Left lung (tissue), 14 donors: ENCODE data around the gene SOAT2. TPM values are rescaled to one million over a fixed set of nuclear protein-coding genes. Genes with fewer than 3 reads are reported as not detected.

Experiments used
- ATAC-seq: fragments of 200-7000 bp; cut with Tn5 transposase; one replicate; pipeline ENCODE4 v1.9.1; 2020; ENCODE audit warnings: moderate library complexity
- DNase-seq, 4 donors: peaks; one replicate each; pipeline ENCODE4 v3.0.0-alpha.2; 2013 to 2020
- H3K27ac ChIP-seq, 2 donors: fragments of 200-600 bp; sonication (generic) in 1 of 2; one replicate each; pipeline versions ENCODE4 v1.5.0 to v1.8.0; 2020 to 2021
- H3K27me3 ChIP-seq, 2 donors: fragments of 200-600 bp; sonication (generic) in 1 of 2; one replicate each; pipeline versions ENCODE4 v1.5.0 to v1.8.0; 2020 to 2021
- H3K36me3 ChIP-seq, 2 donors: fragments of 200-600 bp; sonication (generic) in 1 of 2; one replicate each; pipeline versions ENCODE4 v1.5.0 to v1.8.0; 2020 to 2021
- H3K4me1 ChIP-seq, 2 donors: fragments of 200-600 bp; one replicate each; pipeline ENCODE4 v1.8.0; 2021
- H3K4me3 ChIP-seq, 2 donors: fragments of 200-600 bp; sonication (generic) in 1 of 2; one replicate each; pipeline versions ENCODE4 v1.5.0 to v1.8.0; 2020 to 2021; ENCODE audit warnings: mild to moderate bottlenecking in 1 of 2
- H3K9me3 ChIP-seq, 2 donors: fragments of 200-600 bp; sonication (generic) in 1 of 2; one replicate each; pipeline versions ENCODE4 v1.5.0 to v1.8.0; 2020 to 2021
- intact Hi-C, 2 donors: fragments of 100-400 bp; cut with DNase I; formaldehyde crosslinking; loops; one replicate each; pipeline versions ENCODE4 v1.11.2 to v1.14.2; 2022
- long read RNA-seq, 12 donors: library from polyadenylated mRNA in 2 of 12; unstranded in 2 of 12; transcript quantifications; one replicate each; pipeline ENCODE4 v2.0.0 and lab custom pipeline, GENCODE V29; 2019 to 2026
- polyA plus RNA-seq, 6 donors: library from polyadenylated mRNA; unstranded; fragments of 120-200 nt; gene quantifications; one replicate each; pipeline ENCODE4 v1.2.1, GENCODE V29; 2013; ENCODE audit not compliant: insufficient read length in 6 of 6
- total RNA-seq, 2 donors: library from RNA; stranded (reverse); fragmentation: NEBNext Ultra II Directional; extraction: Animal tissue kit (Norgen Biotek cat#: 25700); gene quantifications; one replicate each; pipeline ENCODE4 v1.2.1, GENCODE V29; 2021
- TF ChIP-seq, protein P1 (sequence below), 2 donors: fragments of 200-600 bp; sonication (generic) in 1 of 2; IDR thresholded peaks; one replicate each; pipeline versions ENCODE4 v1.5.0 to v1.8.0; 2021; ENCODE audit warnings: antibody characterized with exemption in 2 of 2
- donor health status: DM: no; HTN: yes; CAD: no.
- donor health status: DM: no; HTN: no; CAD: no.

Gene SOAT2, protein sequence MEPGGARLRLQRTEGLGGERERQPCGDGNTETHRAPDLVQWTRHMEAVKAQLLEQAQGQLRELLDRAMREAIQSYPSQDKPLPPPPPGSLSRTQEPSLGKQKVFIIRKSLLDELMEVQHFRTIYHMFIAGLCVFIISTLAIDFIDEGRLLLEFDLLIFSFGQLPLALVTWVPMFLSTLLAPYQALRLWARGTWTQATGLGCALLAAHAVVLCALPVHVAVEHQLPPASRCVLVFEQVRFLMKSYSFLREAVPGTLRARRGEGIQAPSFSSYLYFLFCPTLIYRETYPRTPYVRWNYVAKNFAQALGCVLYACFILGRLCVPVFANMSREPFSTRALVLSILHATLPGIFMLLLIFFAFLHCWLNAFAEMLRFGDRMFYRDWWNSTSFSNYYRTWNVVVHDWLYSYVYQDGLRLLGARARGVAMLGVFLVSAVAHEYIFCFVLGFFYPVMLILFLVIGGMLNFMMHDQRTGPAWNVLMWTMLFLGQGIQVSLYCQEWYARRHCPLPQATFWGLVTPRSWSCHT
- total RNA-seq = not detected
- polyA plus RNA-seq = under 1 TPM; 0.13 to 0.42 (median 0.19) TPM
- long read RNA-seq, donor 1 = 0 reads
- long read RNA-seq, donor 2 = 0 reads
- long read RNA-seq, donor 3 = 0 reads
- long read RNA-seq, donor 4 = 0 reads
- long read RNA-seq, donor 5 = 0 reads
- long read RNA-seq, donor 6 = 0 reads
- long read RNA-seq, donor 7 = 0 reads
- long read RNA-seq, donor 8 = 0 reads
- long read RNA-seq, donor 9 = 0 reads
- long read RNA-seq, donor 10 = 0 reads
- long read RNA-seq, donor 11 = 0 reads
- long read RNA-seq, donor 12 = 0 reads

DNA sequence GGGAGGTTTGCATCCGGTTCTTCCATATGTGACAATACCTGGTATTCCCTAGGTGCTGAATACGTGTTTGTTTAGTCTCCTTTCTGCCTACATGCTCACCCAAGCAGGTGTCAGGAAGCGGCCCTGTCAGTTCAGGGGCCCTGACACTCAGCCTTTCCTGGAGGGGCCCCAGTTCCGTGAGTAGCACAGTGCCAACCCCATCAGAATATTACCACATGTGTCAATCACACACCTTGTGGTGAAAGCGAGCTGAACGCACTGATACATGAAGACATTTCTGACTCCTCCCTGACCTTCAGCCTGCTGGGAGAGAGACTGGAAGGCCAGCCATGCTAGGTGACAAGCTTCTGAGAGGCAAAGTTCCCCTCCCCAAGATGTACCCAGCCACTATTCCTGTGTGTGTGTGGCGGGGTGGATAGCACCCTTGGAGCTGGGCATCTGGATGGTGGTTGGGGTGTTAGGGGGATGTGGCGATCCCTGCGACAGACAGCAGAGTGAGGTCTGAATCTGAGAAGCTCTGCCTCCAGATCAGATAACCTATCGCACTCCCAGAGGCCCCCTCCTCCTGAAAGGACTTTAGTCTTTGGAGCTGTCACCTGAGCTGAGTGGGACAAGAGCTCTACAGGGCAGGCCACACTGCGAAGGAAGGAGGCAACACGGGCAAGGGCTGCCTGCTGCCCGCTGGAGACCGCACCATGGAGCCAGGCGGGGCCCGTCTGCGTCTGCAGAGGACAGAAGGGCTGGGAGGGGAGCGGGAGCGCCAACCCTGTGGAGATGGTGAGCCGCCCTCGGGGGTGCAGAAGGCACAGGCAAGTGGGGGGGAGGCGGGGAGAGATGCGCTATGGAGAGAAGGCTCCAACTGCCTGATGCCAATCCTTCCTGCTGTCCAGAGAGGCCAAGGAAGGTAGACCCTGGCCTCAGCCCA lies at the start of gene SOAT2:
Gene SOAT2 (plus strand): TSS at position 604 of the 925 bp plus-strand sequence. CDS start 92 bp downstream, at position 696.
- Histone ChIP-seq H3K4me3 (no peak within 1 kb of the TSS), H3K27ac (no peak within 1 kb of the TSS), H3K36me3 (no peaks in the 10 kb centered on the region), H3K27me3 (peaks cover 0 to 11% of the 10 kb centered on the region in 2 donors), H3K4me1 (peaks cover 11 to 37% of the 10 kb centered on the region in 2 donors), H3K9me3 (no peaks in the 10 kb centered on the region)
- ATAC-seq (no peak), DNase-seq (peak in 1 of 4 donors; percentile 72)
- intact Hi-C loops = no loop called here
- TF ChIP-seq, protein P1, sequence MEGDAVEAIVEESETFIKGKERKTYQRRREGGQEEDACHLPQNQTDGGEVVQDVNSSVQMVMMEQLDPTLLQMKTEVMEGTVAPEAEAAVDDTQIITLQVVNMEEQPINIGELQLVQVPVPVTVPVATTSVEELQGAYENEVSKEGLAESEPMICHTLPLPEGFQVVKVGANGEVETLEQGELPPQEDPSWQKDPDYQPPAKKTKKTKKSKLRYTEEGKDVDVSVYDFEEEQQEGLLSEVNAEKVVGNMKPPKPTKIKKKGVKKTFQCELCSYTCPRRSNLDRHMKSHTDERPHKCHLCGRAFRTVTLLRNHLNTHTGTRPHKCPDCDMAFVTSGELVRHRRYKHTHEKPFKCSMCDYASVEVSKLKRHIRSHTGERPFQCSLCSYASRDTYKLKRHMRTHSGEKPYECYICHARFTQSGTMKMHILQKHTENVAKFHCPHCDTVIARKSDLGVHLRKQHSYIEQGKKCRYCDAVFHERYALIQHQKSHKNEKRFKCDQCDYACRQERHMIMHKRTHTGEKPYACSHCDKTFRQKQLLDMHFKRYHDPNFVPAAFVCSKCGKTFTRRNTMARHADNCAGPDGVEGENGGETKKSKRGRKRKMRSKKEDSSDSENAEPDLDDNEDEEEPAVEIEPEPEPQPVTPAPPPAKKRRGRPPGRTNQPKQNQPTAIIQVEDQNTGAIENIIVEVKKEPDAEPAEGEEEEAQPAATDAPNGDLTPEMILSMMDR (IDR thresholded peaks at IDR 0.05) = no peak

DNA sequence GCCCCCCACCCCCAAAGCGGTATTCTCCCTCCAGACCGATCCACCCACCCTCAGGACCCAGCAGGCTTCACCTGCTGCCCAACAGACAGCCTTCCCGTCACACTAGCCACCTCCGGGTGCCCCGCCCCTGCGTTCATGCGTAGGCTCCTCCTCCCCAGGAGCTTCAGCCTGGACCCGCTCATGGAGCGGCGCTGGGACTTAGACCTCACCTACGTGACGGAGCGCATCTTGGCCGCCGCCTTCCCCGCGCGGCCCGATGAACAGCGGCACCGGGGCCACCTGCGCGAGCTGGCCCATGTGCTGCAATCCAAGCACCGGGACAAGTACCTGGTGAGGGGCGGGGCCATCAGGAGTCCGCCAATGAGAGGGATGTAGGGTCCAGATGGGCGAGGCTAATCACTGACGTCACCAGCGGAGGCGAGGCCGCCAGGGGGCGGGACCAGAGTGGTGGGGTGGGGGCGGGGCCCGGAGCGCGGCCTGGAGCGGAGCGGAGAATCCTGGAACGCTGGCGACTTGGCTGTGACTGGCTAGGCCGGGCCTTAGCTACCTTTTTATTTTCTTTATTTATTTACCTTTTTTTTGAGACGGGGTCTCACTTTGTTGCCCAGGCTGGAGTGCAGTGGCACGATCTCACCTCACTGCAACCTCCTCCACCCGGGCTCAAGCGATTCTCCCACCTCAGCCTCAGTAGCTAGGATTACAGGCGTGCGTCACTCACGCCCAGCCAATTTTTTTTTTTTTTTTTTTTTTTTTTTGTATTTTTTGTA lies 49.0 kb upstream of the SOAT2 start:
- intact Hi-C loops = no loop called here
- H3K36me3 ChIP-seq = peaks cover 0 to 40% of the 10 kb centered on the region in 2 donors
- no peaks in the 10 kb centered on the region for H3K9me3 ChIP-seq
- H3K27me3 ChIP-seq = no peaks in the 10 kb centered on the region
- TF ChIP-seq, protein P1 (IDR thresholded peaks at IDR 0.05) = no peak
- peaks cover 37 to 46% of the 10 kb centered on the region in 2 donors for H3K4me1 ChIP-seq
- H3K27ac ChIP-seq = peak overlapping the region; percentile 57 to 96
- peak overlapping the region; percentile 33 to 68 for H3K4me3 ChIP-seq
- DNase-seq (peak; percentile 86 to 96 (median 95)), ATAC-seq (peak; percentile 76)

DNA sequence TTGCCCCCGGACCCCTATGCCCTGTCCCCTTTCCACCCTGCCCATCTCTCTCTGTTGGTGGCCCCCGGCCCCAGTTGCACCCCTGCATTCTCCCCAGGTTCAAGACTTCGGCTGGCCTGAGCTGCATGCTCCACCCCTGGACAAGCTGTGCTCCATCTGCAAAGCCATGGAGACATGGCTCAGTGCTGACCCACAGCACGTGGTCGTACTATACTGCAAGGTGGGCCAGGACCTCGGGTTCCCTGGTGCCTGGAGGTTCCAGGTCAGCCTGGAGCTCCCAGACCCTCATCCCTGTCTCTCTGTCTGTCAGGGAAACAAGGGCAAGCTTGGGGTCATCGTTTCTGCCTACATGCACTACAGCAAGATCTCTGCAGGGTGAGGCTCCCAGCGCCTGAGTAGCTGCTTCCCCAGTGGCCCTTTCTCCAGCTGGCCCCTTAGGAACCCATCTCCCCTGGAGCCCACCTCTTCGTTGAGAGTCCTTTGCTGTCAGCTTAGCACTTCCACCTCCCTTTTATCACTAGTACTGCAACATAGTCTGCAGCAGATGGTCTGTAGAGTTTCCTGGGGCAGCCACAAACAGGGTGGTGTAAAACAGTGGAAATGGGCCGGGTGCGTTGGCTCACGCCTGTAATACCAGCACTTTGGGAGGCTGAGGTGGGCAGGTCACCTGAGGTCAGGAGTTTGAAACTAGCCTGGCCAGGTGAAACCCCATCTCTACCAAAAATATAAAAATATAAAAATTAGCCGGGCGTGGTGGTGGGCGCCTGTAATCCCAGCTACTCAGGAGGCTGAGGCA lies 47.6 kb upstream of the SOAT2 start:
- no peaks in the 10 kb centered on the region for H3K9me3 ChIP-seq
- H3K36me3 ChIP-seq = peaks cover 0 to 51% of the 10 kb centered on the region in 2 donors
- intact Hi-C loops = no loop called here
- H3K4me3 ChIP-seq = no peak overlapping the region
- H3K27ac ChIP-seq = no peak overlapping the region
- no peak for DNase-seq
- TF ChIP-seq, protein P1 (IDR thresholded peaks at IDR 0.05) = no peak
- no peak for ATAC-seq
- peaks cover 33 to 45% of the 10 kb centered on the region in 2 donors for H3K4me1 ChIP-seq
- no peaks in the 10 kb centered on the region for H3K27me3 ChIP-seq

DNA sequence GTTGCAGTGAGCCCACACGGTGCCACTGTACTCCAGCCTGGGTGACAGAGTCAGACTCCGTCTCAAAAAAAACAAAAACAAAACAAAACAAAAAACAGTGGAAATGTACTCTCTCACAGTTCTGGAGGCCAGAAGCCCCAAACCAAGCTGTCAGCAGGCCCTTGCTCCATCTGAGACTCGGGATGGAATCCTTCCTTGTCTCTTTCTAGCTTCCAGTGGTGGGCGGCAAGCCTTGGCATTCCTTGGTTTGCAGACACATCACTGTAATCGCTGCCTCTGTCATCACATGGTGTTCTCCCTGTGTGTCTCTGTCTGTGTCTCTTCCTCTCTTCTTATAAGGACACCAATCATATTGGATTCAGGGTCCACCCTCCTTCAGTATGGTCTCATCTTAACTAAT lies 47.0 kb upstream of the SOAT2 start:
- DNase-seq = no peak
- no peak overlapping the region for H3K4me3 ChIP-seq
- ATAC-seq = no peak
- H3K36me3 ChIP-seq = peaks cover 0 to 55% of the 10 kb centered on the region in 2 donors
- intact Hi-C loops = no loop called here
- no peaks in the 10 kb centered on the region for H3K27me3 ChIP-seq
- H3K27ac ChIP-seq = no peak overlapping the region
- H3K4me1 ChIP-seq = peaks cover 33 to 49% of the 10 kb centered on the region in 2 donors
- TF ChIP-seq, protein P1 (IDR thresholded peaks at IDR 0.05) = no peak
- no peaks in the 10 kb centered on the region for H3K9me3 ChIP-seq
